Common myeloid progenitor, CD34-positive (primary cell): ENCODE measurements around the gene LIN7B.
"Not testable (repeated sequence)": the region's sequence is repeated elsewhere in the genome, so short reads cannot be mapped to it uniquely, and the experiment has no call there.

Experiments
- CTCF ChIA-PET: fragments of 350-600 bp; sonication (Branson Sonifier 250); formaldehyde crosslinking; loops from one replicate; lab custom pipeline; 2021; ENCODE audit warnings: antibody characterized with exemption; lab: Charles Lee
- POLR2A ChIA-PET: fragments of 350-600 bp; sonication (Branson Sonifier 250); formaldehyde crosslinking; loops from one replicate; lab custom pipeline; 2021; ENCODE audit warnings: antibody characterized with exemption; lab: Charles Lee
- DNase-seq, 3 donors: peaks; one replicate each; pipeline versions ENCODE4 v3.0.0 to v3.0.0-alpha.2; 2013
- H3K27ac ChIP-seq, 2 experiments: 1 replicate in 1 of 2; 2 replicates in 1 of 2; pipeline ENCODE4 v1.7.0; 2013; ENCODE audit warnings: inconsistent platforms in 2 of 2, low read length in 2 of 2, mild to moderate bottlenecking in 2 of 2, low read depth in 1 of 2, moderate library complexity in 1 of 2; ENCODE audit not compliant: severe bottlenecking in 2 of 2, insufficient read depth in 1 of 2, poor library complexity in 1 of 2
- H3K27me3 ChIP-seq, 5 experiments: replicated peaks in 2 of 5; 1 replicate in 3 of 5; 2 replicates in 2 of 5; pipeline versions ENCODE4 v1.6.1 to v1.7.0; 2013; ENCODE audit warnings: low read length in 4 of 5, mild to moderate bottlenecking in 2 of 5, moderate library complexity in 2 of 5, inconsistent platforms in 1 of 5; ENCODE audit not compliant: insufficient read depth in 5 of 5, control insufficient read depth in 4 of 5
- H3K36me3 ChIP-seq, 4 experiments: 1 replicate in 2 of 4; 2 replicates in 2 of 4; pipeline versions ENCODE4 v1.6.1 to v1.7.0; 2013; ENCODE audit warnings: low read length in 3 of 4, control low read depth in 1 of 4, mild to moderate bottlenecking in 1 of 4; ENCODE audit not compliant: control insufficient read depth in 4 of 4, insufficient read depth in 4 of 4
- H3K4me1 ChIP-seq, 4 experiments: 1 replicate in 3 of 4; 2 replicates in 1 of 4; pipeline versions ENCODE4 v1.6.1 to v1.7.1; 2013; ENCODE audit warnings: low read length in 3 of 4, mild to moderate bottlenecking in 3 of 4, control low read depth in 1 of 4, inconsistent platforms in 1 of 4, moderate library complexity in 1 of 4; ENCODE audit not compliant: control insufficient read depth in 4 of 4, insufficient read depth in 4 of 4; ENCODE audit errors: control extremely low read depth in 1 of 4
- H3K4me3 ChIP-seq, 7 experiments: 1 replicate in 4 of 7; 2 replicates in 3 of 7; pipeline versions ENCODE4 v1.5.1 to v1.7.0; 2013; ENCODE audit warnings: mild to moderate bottlenecking in 7 of 7, low read length in 6 of 7, moderate library complexity in 6 of 7, inconsistent platforms in 2 of 7, low read depth in 2 of 7, control low read depth in 1 of 7; ENCODE audit not compliant: insufficient read depth in 4 of 7, control insufficient read depth in 1 of 7; ENCODE audit errors: extremely low read depth in 1 of 7
- H3K9me3 ChIP-seq, 5 experiments: 1 replicate in 4 of 5; 2 replicates in 1 of 5; pipeline versions ENCODE4 v1.6.1 to v1.7.1; 2013; ENCODE audit warnings: low read length in 4 of 5, mild to moderate bottlenecking in 2 of 5, inconsistent platforms in 1 of 5, low read depth in 1 of 5, moderate library complexity in 1 of 5; ENCODE audit not compliant: control insufficient read depth in 4 of 5, insufficient read depth in 2 of 5; ENCODE audit errors: control extremely low read depth in 1 of 5
- WGBS: methylation state at CpG from one replicate; pipeline ENCODE4 v1.1.5; 2013; ENCODE audit not compliant: insufficient coverage; 5-methylcytosine and 5-hydroxymethylcytosine counted together

Gene LIN7B

DNA sequence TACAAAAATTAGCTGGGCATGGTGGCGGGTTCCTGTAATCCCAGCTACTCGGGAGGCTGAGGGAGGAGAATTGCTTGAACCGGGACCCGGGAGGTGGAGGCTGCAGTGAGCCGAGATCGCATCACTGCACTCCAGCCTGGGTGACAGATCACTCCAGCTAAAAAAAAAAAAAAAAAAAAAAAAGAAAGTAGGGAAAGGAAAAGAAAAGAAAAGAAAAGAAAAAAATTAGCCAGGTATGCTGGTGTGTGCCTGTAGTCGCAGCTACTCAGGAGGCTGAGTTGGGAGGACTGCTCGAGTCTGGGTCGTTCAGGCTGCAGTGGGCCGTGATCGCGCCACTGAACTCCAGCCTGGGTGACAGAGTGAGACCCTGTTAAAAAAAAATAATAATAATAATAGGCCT, 13.1 kb downstream of the LIN7B start:
- CTCF ChIA-PET, result interaction anchor here (1.0 to 2.6 kb wide), 5 partner anchors 10 to 29 kb away, joined by 4 to 13 read pairs (median 10); partner anchors contain the start of gene LIN7B
- DNase-seq, H3K9me3 ChIP-seq, H3K36me3 ChIP-seq, H3K27ac ChIP-seq, H3K27me3 ChIP-seq: not testable (repeated sequence)
- POLR2A ChIA-PET, result interaction anchor here (0.9 kb wide), 1 partner anchor 16 kb away, joined by 3 read pairs; no protein-coding TSS in a partner anchor
- 100% methylated on average over 10 of the region's 12 CpGs for WGBS
- H3K4me3 ChIP-seq, result peak overlapping the region in 1 of 7 experiments; percentile 52
- peaks cover 0 to 11% (median 6%) of the 10 kb centered on the region in 4 experiments for H3K4me1 ChIP-seq

DNA sequence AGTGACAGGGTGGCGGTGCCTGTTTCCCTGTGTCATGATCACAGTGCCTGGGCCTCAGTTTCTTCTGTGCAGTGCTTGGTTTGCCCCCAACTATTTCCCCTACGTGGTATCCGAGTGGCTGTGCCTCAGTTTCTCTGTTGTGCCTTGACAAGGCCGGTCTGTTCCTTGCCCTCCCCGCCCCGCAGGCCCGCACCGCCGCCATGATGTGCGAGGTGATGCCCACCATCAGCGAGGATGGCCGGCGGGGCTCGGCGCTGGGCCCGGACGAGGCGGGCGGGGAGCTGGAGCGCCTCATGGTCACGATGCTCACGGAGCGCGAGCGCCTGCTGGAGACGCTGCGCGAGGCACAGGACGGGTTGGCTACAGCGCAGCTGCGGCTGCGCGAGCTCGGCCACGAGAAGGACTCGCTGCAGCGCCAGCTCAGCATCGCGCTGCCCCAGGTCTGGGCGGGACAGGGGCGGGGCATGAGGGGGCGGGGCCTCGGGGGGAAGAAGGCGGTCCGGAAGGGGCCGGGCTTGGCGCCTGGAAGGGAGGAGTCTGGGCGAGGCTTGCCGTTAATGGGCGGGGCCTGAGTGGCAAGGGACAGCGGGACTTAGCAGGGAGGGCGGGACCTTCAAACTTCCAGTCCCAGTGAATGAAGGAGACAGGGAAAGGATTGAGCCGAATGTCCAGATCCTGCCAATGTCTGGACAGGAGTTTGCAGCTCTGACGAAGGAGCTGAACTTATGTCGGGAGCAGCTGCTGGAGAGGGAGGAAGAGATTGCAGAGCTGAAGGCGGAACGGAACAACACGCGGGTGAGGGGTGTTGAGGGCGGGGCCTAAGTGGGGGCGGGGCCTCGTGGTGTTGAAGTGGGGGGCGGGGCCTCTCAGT, 13.7 kb downstream of the LIN7B start:
- Histone ChIP-seq H3K27ac (no peak overlapping the region), H3K27me3 (peaks cover 0 to 4% (median 0%) of the 10 kb centered on the region in 5 experiments), H3K9me3 (peaks cover 0 to 2% (median 0%) of the 10 kb centered on the region in 5 experiments), H3K4me3 (peak overlapping the region in 6 of 7 experiments; percentile 48 to 82 (median 62)), H3K36me3 (no peaks in the 10 kb centered on the region), H3K4me1 (peaks cover 0 to 11% (median 6%) of the 10 kb centered on the region in 4 experiments)
- 4% methylated on average over 47 of the region's 63 CpGs for WGBS
- DNase-seq, result peak; percentile 93 to 97 (median 97)
- ChIA-PET CTCF (interaction anchor here (0.7 to 2.6 kb wide), 7 partner anchors 11 to 30 kb away, joined by 3 to 13 read pairs (median 5); partner anchors contain the start of gene LIN7B), POLR2A (interaction anchor here (0.6 to 0.9 kb wide), 2 partner anchors 15 to 40 kb away, joined by 3 read pairs; no protein-coding TSS in a partner anchor)

DNA sequence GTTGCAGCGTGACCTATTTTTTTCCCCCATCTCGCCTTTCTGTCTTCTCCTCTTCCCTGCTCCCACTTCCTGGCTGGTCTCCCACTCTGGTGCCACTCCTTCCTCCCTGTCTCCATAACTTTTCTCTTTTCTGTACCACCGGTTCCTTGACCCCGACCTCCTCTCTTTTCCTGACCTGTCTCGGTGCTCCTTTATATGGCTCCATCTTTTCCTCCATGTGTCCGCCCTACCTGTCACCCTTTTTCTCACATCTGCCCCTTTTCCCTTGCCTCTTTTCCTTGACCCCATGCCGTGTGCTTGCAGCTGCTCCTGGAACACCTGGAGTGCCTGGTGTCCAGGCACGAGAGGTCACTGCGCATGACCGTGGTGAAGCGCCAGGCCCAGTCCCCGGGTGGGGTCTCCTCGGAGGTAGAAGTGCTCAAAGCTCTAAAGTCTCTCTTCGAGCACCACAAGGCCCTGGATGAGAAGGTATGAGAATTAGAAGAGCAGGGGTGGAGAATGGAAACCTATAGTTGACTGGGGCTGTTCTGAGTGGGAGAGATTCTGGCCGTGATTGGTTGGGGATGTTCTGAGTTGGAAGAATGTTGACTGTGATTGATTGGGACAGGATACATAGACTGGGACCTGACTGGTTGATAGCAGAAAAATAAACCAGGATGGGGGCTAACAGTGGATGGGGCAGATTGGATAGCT, 14.5 kb downstream of the LIN7B start:
- WGBS, result 72% methylated on average over 14 of the region's 15 CpGs
- peak overlapping the region in 1 of 2 experiments; percentile 37 for H3K27ac ChIP-seq
- H3K27me3 ChIP-seq, result peaks cover 0 to 6% (median 0%) of the 10 kb centered on the region in 5 experiments
- ChIA-PET POLR2A (interaction anchor here (0.8 kb wide), 1 partner anchor 22 kb away, joined by 3 read pairs; no protein-coding TSS in a partner anchor), CTCF (interaction anchor here (1.0 to 2.6 kb wide), 7 partner anchors 11 to 30 kb away, joined by 4 to 13 read pairs (median 10); partner anchors contain the start of gene LIN7B)
- DNase-seq, result no peak
- H3K4me3 ChIP-seq, result peak overlapping the region in 4 of 7 experiments; percentile 34 to 82 (median 66)
- H3K36me3 ChIP-seq, result no peaks in the 10 kb centered on the region
- H3K9me3 ChIP-seq, result peaks cover 0 to 2% (median 0%) of the 10 kb centered on the region in 5 experiments
- peaks cover 0 to 17% (median 9%) of the 10 kb centered on the region in 4 experiments for H3K4me1 ChIP-seq

DNA sequence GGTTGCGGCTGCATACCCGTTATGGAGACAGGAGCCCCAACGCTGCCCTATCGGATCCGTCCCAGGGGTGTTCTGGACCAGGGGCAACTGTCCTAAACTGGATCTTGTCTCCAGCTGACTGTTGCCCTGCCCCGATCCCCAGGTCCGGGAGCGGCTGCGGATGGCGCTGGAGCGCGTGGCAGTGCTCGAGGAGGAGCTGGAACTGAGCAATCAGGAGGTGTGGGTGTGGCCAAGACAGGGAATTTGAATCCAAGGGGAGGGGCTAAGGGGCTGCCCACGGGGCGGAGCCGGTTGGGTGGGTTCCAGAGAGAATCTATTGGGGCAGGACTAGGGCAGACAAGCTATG, 15.0 kb downstream of the LIN7B start:
- no peaks in the 10 kb centered on the region for H3K36me3 ChIP-seq
- no peak for DNase-seq
- CTCF ChIA-PET, result interaction anchor here (1.6 to 2.6 kb wide), 6 partner anchors 10 to 31 kb away, joined by 4 to 13 read pairs (median 11); partner anchors contain the start of gene LIN7B

DNA sequence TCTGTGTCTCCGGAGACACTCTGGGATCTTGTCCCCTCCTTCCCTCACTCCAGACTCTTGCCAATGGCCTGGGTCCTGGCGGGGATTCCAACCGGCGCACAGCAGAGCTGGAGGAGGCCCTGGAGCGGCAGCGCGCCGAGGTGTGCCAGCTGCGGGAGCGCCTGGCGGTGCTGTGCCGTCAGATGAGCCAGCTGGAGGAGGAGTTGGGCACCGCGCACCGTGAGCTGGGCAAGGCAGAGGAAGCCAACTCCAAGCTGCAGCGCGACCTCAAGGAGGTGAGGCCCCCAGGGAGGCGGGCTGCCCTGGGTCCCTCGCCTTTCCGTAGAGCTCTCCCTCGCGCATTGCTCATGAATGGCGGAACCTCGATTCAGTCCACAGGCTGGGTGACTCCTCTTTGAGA, 16.2 kb downstream of the LIN7B start:
- Histone ChIP-seq H3K4me1 (peaks cover 0 to 26% (median 13%) of the 10 kb centered on the region in 4 experiments), H3K27me3 (peaks cover 0 to 6% (median 0%) of the 10 kb centered on the region in 5 experiments), H3K9me3 (peaks cover 0 to 2% (median 0%) of the 10 kb centered on the region in 5 experiments), H3K36me3 (no peaks in the 10 kb centered on the region), H3K4me3 (no peak overlapping the region), H3K27ac (no peak overlapping the region)
- WGBS, result 99% methylated on average over 24 of the region's 24 CpGs
- DNase-seq, result no peak
- POLR2A ChIA-PET, result no interaction called here
- CTCF ChIA-PET, result interaction anchor here (0.8 to 2.3 kb wide), 9 partner anchors 9 to 80 kb away, joined by 3 to 13 read pairs (median 3); partner anchors contain the start of gene LIN7B

More for the DNA sequence above, 15.0 kb downstream of the LIN7B start:
- peaks cover 0 to 2% (median 0%) of the 10 kb centered on the region in 5 experiments for H3K9me3 ChIP-seq
- POLR2A ChIA-PET, result interaction anchor here (0.8 kb wide), 1 partner anchor 21 kb away, joined by 3 read pairs; no protein-coding TSS in a partner anchor
- H3K27ac ChIP-seq, result no peak overlapping the region
- H3K4me3 ChIP-seq, result no peak overlapping the region
- H3K27me3 ChIP-seq, result peaks cover 0 to 6% (median 0%) of the 10 kb centered on the region in 5 experiments
- WGBS, result 66% methylated on average over 15 of the region's 16 CpGs
- peaks cover 0 to 22% (median 11%) of the 10 kb centered on the region in 4 experiments for H3K4me1 ChIP-seq

DNA sequence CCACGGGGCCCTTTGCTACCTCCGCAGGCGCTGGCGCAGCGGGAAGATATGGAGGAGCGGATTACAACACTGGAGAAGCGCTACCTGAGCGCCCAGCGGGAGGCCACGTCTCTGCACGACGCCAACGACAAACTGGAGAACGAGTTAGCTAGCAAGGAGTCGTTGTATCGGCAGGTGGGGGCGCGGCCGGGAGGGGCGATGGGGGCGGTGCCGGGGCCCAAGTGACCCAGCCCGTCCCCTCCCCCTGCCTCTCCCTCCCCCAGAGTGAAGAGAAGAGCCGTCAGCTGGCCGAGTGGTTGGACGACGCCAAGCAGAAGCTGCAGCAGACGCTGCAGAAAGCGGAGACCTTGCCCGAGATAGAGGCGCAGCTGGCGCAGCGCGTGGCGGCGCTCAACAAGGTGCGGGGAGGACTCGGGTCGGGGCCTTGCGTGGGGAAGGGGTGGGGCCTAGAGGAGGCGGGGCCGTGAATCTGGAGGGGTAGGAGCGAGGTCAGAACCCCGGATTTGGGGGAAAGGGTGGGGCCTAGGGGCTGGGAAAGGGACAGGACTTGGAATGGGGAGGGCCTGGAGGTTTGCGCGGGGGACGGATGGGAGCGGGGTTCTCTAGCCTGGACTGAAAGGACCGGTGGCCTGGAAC, 18.9 kb downstream of the LIN7B start:
- Histone ChIP-seq H3K4me3 (peak overlapping the region in 5 of 7 experiments; percentile 30 to 83 (median 61)), H3K4me1 (peaks cover 0 to 23% (median 15%) of the 10 kb centered on the region in 4 experiments), H3K27ac (no peak overlapping the region), H3K27me3 (peaks cover 0 to 5% (median 0%) of the 10 kb centered on the region in 5 experiments), H3K36me3 (no peaks in the 10 kb centered on the region), H3K9me3 (peaks cover 0 to 2% (median 0%) of the 10 kb centered on the region in 5 experiments)
- 48% methylated on average over 32 of the region's 49 CpGs for WGBS
- DNase-seq, result peak; percentile 50 to 68 (median 55)
- ChIA-PET CTCF (interaction anchor here (0.8 to 3.3 kb wide), 4 partner anchors 12 to 35 kb away, joined by 3 to 11 read pairs (median 4); partner anchors contain the start of gene LIN7B), POLR2A (interaction anchor here (0.5 kb wide), 1 partner anchor 61 kb away, joined by 3 read pairs; the partner anchor contains the start of gene KCNA7)
